Esophagus muscularis mucosa (tissue), 3 donors: Measurements from ENCODE around the gene CYTH1.

Source experiments
- POLR2A ChIP-seq: fragments of 450-650 bp; IDR thresholded peaks from one replicate; pipeline ENCODE4 v1.6.1; 2017; ENCODE audit warnings: antibody characterized with exemption, moderate library complexity, mild to moderate bottlenecking, low read depth
- TF ChIP-seq, protein P1 (sequence below), 3 experiments: fragments of 200-600 bp in 2 of 3; fragments of 450-650 bp in 1 of 3; sonication (generic) in 2 of 3; IDR thresholded peaks; one replicate each; pipeline ENCODE4 v1.5.1; 2017 to 2019; ENCODE audit warnings: antibody characterized with exemption in 3 of 3, mild to moderate bottlenecking in 2 of 3, moderate library complexity in 1 of 3

DNA sequence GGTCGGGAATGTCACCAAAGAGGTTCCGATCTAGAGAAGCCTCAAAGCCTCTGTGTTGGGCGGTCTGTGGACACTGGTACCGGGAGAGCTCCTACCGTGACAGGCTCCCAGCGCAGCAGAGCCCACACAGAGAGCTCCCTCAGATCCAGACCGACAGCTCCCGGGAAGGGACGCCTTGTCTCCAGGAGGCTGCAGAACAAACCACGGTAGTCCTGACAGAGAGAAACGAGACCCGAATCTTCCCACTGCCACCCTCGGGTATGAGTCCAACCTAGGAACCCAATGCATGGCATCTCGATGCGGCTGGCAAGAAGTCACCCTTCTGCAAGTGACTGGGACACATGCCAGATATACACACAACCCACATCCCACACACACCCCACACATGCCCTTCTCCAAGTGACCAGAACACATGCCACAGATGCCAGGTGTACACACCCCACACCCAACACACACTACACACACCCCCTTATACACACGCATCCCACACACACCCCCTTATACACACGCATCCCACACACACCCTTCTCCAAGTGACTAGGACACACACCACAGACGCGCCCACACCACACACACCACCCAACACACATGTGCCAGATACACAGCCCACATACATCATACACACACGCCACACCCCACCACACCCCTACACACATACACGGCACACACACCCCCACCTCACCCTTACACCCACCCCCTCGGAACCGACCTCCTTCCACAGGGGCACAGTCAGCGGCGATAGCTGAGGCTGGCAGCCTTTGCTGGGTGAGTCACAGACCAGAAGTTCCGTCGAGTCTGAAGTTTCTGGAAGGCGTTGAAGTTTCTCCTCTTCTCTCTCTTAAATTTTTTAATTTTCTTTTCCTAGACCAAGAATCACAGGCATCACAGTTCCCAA, 15.9 kb upstream of the CYTH1 start:
- TF ChIP-seq POLR2A: no peak
- TF ChIP-seq, protein P1, sequence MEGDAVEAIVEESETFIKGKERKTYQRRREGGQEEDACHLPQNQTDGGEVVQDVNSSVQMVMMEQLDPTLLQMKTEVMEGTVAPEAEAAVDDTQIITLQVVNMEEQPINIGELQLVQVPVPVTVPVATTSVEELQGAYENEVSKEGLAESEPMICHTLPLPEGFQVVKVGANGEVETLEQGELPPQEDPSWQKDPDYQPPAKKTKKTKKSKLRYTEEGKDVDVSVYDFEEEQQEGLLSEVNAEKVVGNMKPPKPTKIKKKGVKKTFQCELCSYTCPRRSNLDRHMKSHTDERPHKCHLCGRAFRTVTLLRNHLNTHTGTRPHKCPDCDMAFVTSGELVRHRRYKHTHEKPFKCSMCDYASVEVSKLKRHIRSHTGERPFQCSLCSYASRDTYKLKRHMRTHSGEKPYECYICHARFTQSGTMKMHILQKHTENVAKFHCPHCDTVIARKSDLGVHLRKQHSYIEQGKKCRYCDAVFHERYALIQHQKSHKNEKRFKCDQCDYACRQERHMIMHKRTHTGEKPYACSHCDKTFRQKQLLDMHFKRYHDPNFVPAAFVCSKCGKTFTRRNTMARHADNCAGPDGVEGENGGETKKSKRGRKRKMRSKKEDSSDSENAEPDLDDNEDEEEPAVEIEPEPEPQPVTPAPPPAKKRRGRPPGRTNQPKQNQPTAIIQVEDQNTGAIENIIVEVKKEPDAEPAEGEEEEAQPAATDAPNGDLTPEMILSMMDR (IDR thresholded peaks at IDR 0.05): no peak
